PC-9 (cell line): ENCODE measurements around the gene FSTL1. TPM values are rescaled to one million over a fixed set of nuclear protein-coding genes. Genes with fewer than 3 reads are reported as not detected.

Source experiments
- BruUV-seq: library from RNA; stranded (reverse); fragments of 400-500 nt; replicated peaks from 2 replicates; lab custom pipeline; 2021; lab: Mats Ljungman, UMichigan
- CTCF ChIA-PET: fragments of 300-600 bp; sonication (Branson Sonifier 250); formaldehyde crosslinking; loops from one replicate; lab custom pipeline; 2022; ENCODE audit warnings: antibody characterized with exemption; lab: Charles Lee
- POLR2A ChIA-PET: fragments of 300-600 bp; sonication (Branson Sonifier 250); formaldehyde crosslinking; loops from one replicate; lab custom pipeline; 2022; ENCODE audit warnings: antibody characterized with exemption; ENCODE audit not compliant: unreplicated experiment; lab: Charles Lee
- DNase-seq, 2 experiments: peaks; one replicate each; pipeline versions ENCODE4 v3.0.0 to v3.0.0-alpha.2; 2015 to 2022; ENCODE audit warnings: mixed read lengths in 1 of 2
- H2AFZ ChIP-seq: fragments of 200-600 bp; sonication (generic); 2 replicates; pipeline ENCODE4 v1.8.1; 2017; ENCODE audit warnings: antibody characterized with exemption
- H3F3A ChIP-seq: fragments of 200-600 bp; sonication (generic); 2 replicates; pipeline ENCODE4 v1.8.1; 2017; ENCODE audit warnings: antibody characterized with exemption, mild to moderate bottlenecking, low read depth; ENCODE audit not compliant: insufficient read depth
- H3K27ac ChIP-seq: fragments of 200-600 bp; sonication (generic); 2 replicates; pipeline ENCODE4 v1.6.1; 2016; ENCODE audit warnings: mixed run types
- H3K27me3 ChIP-seq: fragments of 200-600 bp; sonication (generic); 2 replicates; pipeline ENCODE4 v1.6.1; 2016; ENCODE audit warnings: low read depth, mixed run types; ENCODE audit not compliant: insufficient read depth
- H3K36me3 ChIP-seq: fragments of 200-600 bp; sonication (generic); 2 replicates; pipeline ENCODE4 v1.6.1; 2016; ENCODE audit warnings: low read depth, mixed run types
- H3K4me1 ChIP-seq: fragments of 200-600 bp; sonication (generic); replicated peaks from 2 replicates; pipeline ENCODE4 v1.6.1; 2016; ENCODE audit warnings: mixed run types; ENCODE audit not compliant: insufficient read depth
- H3K4me2 ChIP-seq: fragments of 200-600 bp; sonication (generic); 2 replicates; pipeline ENCODE4 v1.6.1; 2017; ENCODE audit warnings: mixed run types
- H3K4me3 ChIP-seq: fragments of 200-600 bp; sonication (generic); 2 replicates; pipeline ENCODE4 v1.6.1; 2016; ENCODE audit warnings: mixed run types
- H3K79me2 ChIP-seq: fragments of 200-600 bp; sonication (generic); 2 replicates; pipeline ENCODE4 v1.6.1; 2017; ENCODE audit warnings: low read depth, mixed run types
- H3K9me2 ChIP-seq: fragments of 200-600 bp; sonication (generic); 2 replicates; pipeline ENCODE4 v1.8.1; 2017; ENCODE audit warnings: mild to moderate bottlenecking; ENCODE audit not compliant: insufficient read depth
- H3K9me3 ChIP-seq: fragments of 200-600 bp; sonication (generic); 2 replicates; pipeline ENCODE4 v1.8.1; 2016; ENCODE audit warnings: low read depth; ENCODE audit not compliant: insufficient read depth
- H4K20me1 ChIP-seq: fragments of 200-600 bp; sonication (generic); 2 replicates; pipeline ENCODE4 v1.8.1; 2017; ENCODE audit not compliant: insufficient read depth
- CTCF ChIP-seq: fragments of 200-600 bp; sonication (generic); conservative IDR thresholded peaks from 2 replicates; pipeline ENCODE4 v1.6.1; 2017; ENCODE audit warnings: mixed run types, antibody characterized with exemption, mild to moderate bottlenecking, moderate library complexity
- EZH2 ChIP-seq: fragments of 200-600 bp; sonication (generic); IDR thresholded peaks from 2 replicates; pipeline ENCODE4 v1.8.0; 2017; ENCODE audit warnings: antibody characterized with exemption, low read depth
- intact Hi-C: fragments of 100-400 bp; cut with micrococcal nuclease; formaldehyde crosslinking; loops from one replicate; pipeline ENCODE4 v1.10.0; 2022; ENCODE audit not compliant: unreplicated experiment
- total RNA-seq: library from RNA; stranded (reverse); gene quantifications from 2 replicates; pipeline ENCODE4 v1.2.3, GENCODE V29; 2021

FSTL1 gene
- total RNA-seq, 1 experiment from 2014 or later, result 225 TPM

GRCh38 chr3:120424506-120424905 lies 26.3 kb downstream of the FSTL1 start:
- intact Hi-C loops, result no loop called here
- no peak overlapping the region for H3K4me3 ChIP-seq
- no peak for TF ChIP-seq EZH2
- no peak for TF ChIP-seq CTCF
- no peaks in the 10 kb centered on the region for H3F3A ChIP-seq
- POLR2A ChIA-PET, result interaction anchor here (0.6 kb wide), 1 partner anchor 81 kb away, joined by 20 read pairs; no protein-coding TSS in a partner anchor
- H3K4me2 ChIP-seq, result no peak overlapping the region
- no peaks in the 10 kb centered on the region for H3K27me3 ChIP-seq
- no peak for DNase-seq
- no peaks in the 10 kb centered on the region for H4K20me1 ChIP-seq
- H3K9me2 ChIP-seq, result no peaks in the 10 kb centered on the region
- CTCF ChIA-PET, result no interaction called here
- H3K79me2 ChIP-seq, result no peaks in the 10 kb centered on the region
- BruUV-seq, result no TSS peak
- no peaks in the 10 kb centered on the region for H3K4me1 ChIP-seq
- no peak overlapping the region for H3K27ac ChIP-seq
- no peaks in the 10 kb centered on the region for H3K9me3 ChIP-seq
- H2AFZ ChIP-seq, result no peak overlapping the region
- H3K36me3 ChIP-seq, result no peaks in the 10 kb centered on the region

DNA sequence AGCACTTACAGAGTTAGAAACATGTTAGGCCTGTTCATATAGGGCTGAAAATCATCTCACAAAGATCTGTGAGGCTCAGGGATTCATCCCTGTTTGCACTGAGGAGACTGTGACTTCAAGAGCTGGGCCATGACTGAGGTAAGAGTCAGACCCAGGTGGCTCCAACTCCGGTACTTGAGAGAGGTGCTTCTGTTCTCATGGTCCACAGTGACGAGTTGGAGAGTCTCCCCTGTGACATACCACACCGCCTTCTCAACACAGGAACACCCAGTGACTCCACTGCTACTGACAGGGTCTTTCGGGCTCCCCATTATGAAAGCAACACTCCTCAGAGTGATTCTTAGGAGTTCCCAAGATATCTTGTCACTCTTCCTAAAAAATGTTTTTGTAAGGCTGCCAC lies 27.4 kb downstream of the FSTL1 start:
- intact Hi-C loops, result no loop called here
- Histone ChIP-seq H3K79me2 (no peaks in the 10 kb centered on the region), H2AFZ (no peak overlapping the region), H4K20me1 (no peaks in the 10 kb centered on the region), H3K36me3 (no peaks in the 10 kb centered on the region), H3K4me3 (no peak overlapping the region), H3F3A (no peaks in the 10 kb centered on the region), H3K4me1 (0 out of 2 replicates have a peak, but pooled peaks cover 3% of the 10 kb centered on the region), H3K9me2 (no peaks in the 10 kb centered on the region), H3K4me2 (no peak overlapping the region), H3K27me3 (no peaks in the 10 kb centered on the region), H3K9me3 (no peaks in the 10 kb centered on the region), H3K27ac (no peak overlapping the region)
- TF ChIP-seq EZH2 (no peak), CTCF (no peak)
- POLR2A ChIA-PET, result interaction anchor here (0.6 kb wide), 1 partner anchor 758 kb away, joined by 3 read pairs; no protein-coding TSS in a partner anchor
- CTCF ChIA-PET, result no interaction called here
- no peak for DNase-seq
- no TSS peak for BruUV-seq

DNA sequence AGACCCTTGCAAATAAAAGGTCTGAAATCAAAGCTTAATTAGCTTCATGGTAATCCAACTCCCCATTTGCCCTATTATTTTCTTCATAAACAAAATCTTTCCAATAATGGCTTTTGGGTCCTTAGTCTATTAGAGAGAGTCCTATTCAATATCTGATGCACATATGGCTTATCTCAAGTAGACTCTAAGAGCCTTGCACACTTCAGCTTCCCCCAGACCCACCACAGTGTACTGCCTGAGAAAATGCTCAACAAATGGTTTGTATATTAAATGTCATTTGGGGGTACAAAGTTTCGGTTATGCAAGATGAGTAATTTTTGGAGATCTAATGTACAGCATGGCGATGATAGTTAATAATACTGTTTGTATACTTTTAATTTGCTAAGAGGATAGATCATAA lies 28.9 kb downstream of the FSTL1 start:
- no peak overlapping the region for H3K4me2 ChIP-seq
- H3K9me3 ChIP-seq, result no peaks in the 10 kb centered on the region
- CTCF ChIA-PET, result no interaction called here
- POLR2A ChIA-PET, result interaction anchor here (0.5 kb wide), 1 partner anchor 10 kb away, joined by 3 read pairs; no protein-coding TSS in a partner anchor
- BruUV-seq, result no TSS peak
- no peaks in the 10 kb centered on the region for H3K9me2 ChIP-seq
- H3K36me3 ChIP-seq, result no peaks in the 10 kb centered on the region
- intact Hi-C loops, result no loop called here
- no peak overlapping the region for H2AFZ ChIP-seq
- H4K20me1 ChIP-seq, result no peaks in the 10 kb centered on the region
- TF ChIP-seq CTCF, result no peak
- no peak for TF ChIP-seq EZH2
- H3K27ac ChIP-seq, result no peak overlapping the region
- H3K4me1 ChIP-seq, result peaks cover 11% of the 10 kb centered on the region
- no peaks in the 10 kb centered on the region for H3K79me2 ChIP-seq
- no peaks in the 10 kb centered on the region for H3F3A ChIP-seq
- DNase-seq, result no peak
- no peak overlapping the region for H3K4me3 ChIP-seq
- H3K27me3 ChIP-seq, result no peaks in the 10 kb centered on the region
